ENCODE measurements around the gene GALNT16.

Gene GALNT16

GRCh38 chr14:69234106-69234505 is 25.9 kb upstream of the GALNT16 start:
- no peak overlapping the region for H3K27ac ChIP-seq (ENCODE audit: low read length)
- no peak for DNase-seq
- H3F3A ChIP-seq (ENCODE audit: insufficient read depth, low read length) = no peaks in the 10 kb centered on the region
- H3K27me3 ChIP-seq (replicated peaks; ENCODE audit: insufficient read depth, low read length) = no peaks in the 10 kb centered on the region
- TF ChIP-seq, protein P1, sequence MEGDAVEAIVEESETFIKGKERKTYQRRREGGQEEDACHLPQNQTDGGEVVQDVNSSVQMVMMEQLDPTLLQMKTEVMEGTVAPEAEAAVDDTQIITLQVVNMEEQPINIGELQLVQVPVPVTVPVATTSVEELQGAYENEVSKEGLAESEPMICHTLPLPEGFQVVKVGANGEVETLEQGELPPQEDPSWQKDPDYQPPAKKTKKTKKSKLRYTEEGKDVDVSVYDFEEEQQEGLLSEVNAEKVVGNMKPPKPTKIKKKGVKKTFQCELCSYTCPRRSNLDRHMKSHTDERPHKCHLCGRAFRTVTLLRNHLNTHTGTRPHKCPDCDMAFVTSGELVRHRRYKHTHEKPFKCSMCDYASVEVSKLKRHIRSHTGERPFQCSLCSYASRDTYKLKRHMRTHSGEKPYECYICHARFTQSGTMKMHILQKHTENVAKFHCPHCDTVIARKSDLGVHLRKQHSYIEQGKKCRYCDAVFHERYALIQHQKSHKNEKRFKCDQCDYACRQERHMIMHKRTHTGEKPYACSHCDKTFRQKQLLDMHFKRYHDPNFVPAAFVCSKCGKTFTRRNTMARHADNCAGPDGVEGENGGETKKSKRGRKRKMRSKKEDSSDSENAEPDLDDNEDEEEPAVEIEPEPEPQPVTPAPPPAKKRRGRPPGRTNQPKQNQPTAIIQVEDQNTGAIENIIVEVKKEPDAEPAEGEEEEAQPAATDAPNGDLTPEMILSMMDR (IDR thresholded peaks at IDR 0.05; ENCODE audit: low read length) = no peak
- TF ChIP-seq EZH2 (optimal IDR thresholded peaks at IDR 0.05; ENCODE audit: low read depth, low read length) (no peak), EZH2phosphoT487 (IDR thresholded peaks at IDR 0.05; ENCODE audit: low read length) (no peak)
- H3K4me1 ChIP-seq (ENCODE audit: low read length) = no peaks in the 10 kb centered on the region
- no peak overlapping the region for H3K4me3 ChIP-seq (ENCODE audit: low read length)
- H3K79me2 ChIP-seq (ENCODE audit: low read length) = no peaks in the 10 kb centered on the region
- no peaks in the 10 kb centered on the region for H3K9me3 ChIP-seq (replicated peaks; ENCODE audit: insufficient read depth, low read length)
- H4K20me1 ChIP-seq (ENCODE audit: insufficient read depth, low read length) = no peaks in the 10 kb centered on the region
- no peak overlapping the region for H2AFZ ChIP-seq (ENCODE audit: low read length)
- no peak overlapping the region for H3K4me2 ChIP-seq (ENCODE audit: low read depth, low read length)
- no peak overlapping the region for H3K9ac ChIP-seq (ENCODE audit: low read length)
- no peaks in the 10 kb centered on the region for H3K9me2 ChIP-seq (replicated peaks; ENCODE audit: insufficient read depth, low read length)
- no peaks in the 10 kb centered on the region for H3K36me3 ChIP-seq (replicated peaks; ENCODE audit: insufficient read depth, low read length)

- H3K4me2 ChIP-seq (ENCODE audit: low read depth, low read length) = no peak overlapping the region
- no peak overlapping the region for H3K4me3 ChIP-seq (ENCODE audit: low read length)
- no peaks in the 10 kb centered on the region for H3K9me2 ChIP-seq (replicated peaks; ENCODE audit: insufficient read depth, low read length)
- H2AFZ ChIP-seq (ENCODE audit: low read length) = no peak overlapping the region
- H3K9ac ChIP-seq (ENCODE audit: low read length) = no peak overlapping the region
- H3F3A ChIP-seq (ENCODE audit: insufficient read depth, low read length) = no peaks in the 10 kb centered on the region
- H4K20me1 ChIP-seq (ENCODE audit: insufficient read depth, low read length) = no peaks in the 10 kb centered on the region
- no peaks in the 10 kb centered on the region for H3K4me1 ChIP-seq (ENCODE audit: low read length)
- H3K36me3 ChIP-seq (replicated peaks; ENCODE audit: insufficient read depth, low read length) = no peaks in the 10 kb centered on the region
- H3K27ac ChIP-seq (ENCODE audit: low read length) = no peak overlapping the region
- no peak for DNase-seq
- no peaks in the 10 kb centered on the region for H3K9me3 ChIP-seq (replicated peaks; ENCODE audit: insufficient read depth, low read length)
- H3K79me2 ChIP-seq (ENCODE audit: low read length) = no peaks in the 10 kb centered on the region
- H3K27me3 ChIP-seq (replicated peaks; ENCODE audit: insufficient read depth, low read length) = no peaks in the 10 kb centered on the region
- no peak for TF ChIP-seq EZH2phosphoT487 (IDR thresholded peaks at IDR 0.05; ENCODE audit: low read length)
- TF ChIP-seq, protein P1 (IDR thresholded peaks at IDR 0.05; ENCODE audit: low read length) = no peak
- TF ChIP-seq EZH2 (optimal IDR thresholded peaks at IDR 0.05; ENCODE audit: low read depth, low read length) = no peak
These were observed 24.2 kb upstream of the GALNT16 start for GRCh38 chr14:69235708-69236107.

DNA sequence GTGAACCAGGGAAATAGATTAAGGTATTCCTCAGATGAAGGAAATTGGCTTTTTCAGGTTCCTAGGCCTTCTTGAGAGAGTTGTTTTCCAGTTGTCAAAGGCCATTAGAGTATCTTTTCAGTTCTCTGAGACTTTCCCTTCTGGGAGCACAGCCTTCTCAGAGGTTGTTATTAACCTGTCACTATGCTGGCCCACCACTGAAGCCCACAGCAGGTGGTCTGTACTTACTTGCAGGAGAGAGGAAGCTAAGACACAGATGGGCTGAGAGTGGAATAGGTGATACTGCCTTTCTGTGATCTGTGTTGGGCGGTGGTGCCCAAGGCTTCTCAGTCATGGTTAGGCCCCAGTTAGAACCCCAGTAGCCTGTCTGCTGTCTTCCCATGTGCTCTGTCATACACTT is 22.8 kb upstream of the GALNT16 start:
- Histone ChIP-seq H3K4me1 (ENCODE audit: low read length) (no peaks in the 10 kb centered on the region), H3K79me2 (ENCODE audit: low read length) (no peaks in the 10 kb centered on the region), H3K27me3 (replicated peaks; ENCODE audit: insufficient read depth, low read length) (no peaks in the 10 kb centered on the region), H3K4me2 (ENCODE audit: low read depth, low read length) (no peak overlapping the region), H3K9ac (ENCODE audit: low read length) (no peak overlapping the region), H2AFZ (ENCODE audit: low read length) (no peak overlapping the region), H3K9me3 (replicated peaks; ENCODE audit: insufficient read depth, low read length) (no peaks in the 10 kb centered on the region), H3K36me3 (replicated peaks; ENCODE audit: insufficient read depth, low read length) (no peaks in the 10 kb centered on the region), H3K27ac (ENCODE audit: low read length) (no peak overlapping the region), H3F3A (ENCODE audit: insufficient read depth, low read length) (no peaks in the 10 kb centered on the region), H3K4me3 (ENCODE audit: low read length) (no peak overlapping the region), H4K20me1 (ENCODE audit: insufficient read depth, low read length) (no peaks in the 10 kb centered on the region), H3K9me2 (replicated peaks; ENCODE audit: insufficient read depth, low read length) (no peaks in the 10 kb centered on the region)
- DNase-seq = no peak
- TF ChIP-seq, protein P1 (IDR thresholded peaks at IDR 0.05; ENCODE audit: low read length) = no peak
- TF ChIP-seq EZH2 (optimal IDR thresholded peaks at IDR 0.05; ENCODE audit: low read depth, low read length) (no peak), EZH2phosphoT487 (IDR thresholded peaks at IDR 0.05; ENCODE audit: low read length) (no peak)

Measured in MM.1S (cell line).